ENCODE data around the gene DHDDS. TPM values are rescaled to one million over a fixed set of nuclear protein-coding genes. Genes with fewer than 3 reads are reported as not detected.

Gene DHDDS
- total and polyA plus RNA-seq, 2 of the 13 experiments (the other 11 are each of a cell fraction or from before 2014, with no cell fraction given) = 18.9 to 28.3 TPM

DNA sequence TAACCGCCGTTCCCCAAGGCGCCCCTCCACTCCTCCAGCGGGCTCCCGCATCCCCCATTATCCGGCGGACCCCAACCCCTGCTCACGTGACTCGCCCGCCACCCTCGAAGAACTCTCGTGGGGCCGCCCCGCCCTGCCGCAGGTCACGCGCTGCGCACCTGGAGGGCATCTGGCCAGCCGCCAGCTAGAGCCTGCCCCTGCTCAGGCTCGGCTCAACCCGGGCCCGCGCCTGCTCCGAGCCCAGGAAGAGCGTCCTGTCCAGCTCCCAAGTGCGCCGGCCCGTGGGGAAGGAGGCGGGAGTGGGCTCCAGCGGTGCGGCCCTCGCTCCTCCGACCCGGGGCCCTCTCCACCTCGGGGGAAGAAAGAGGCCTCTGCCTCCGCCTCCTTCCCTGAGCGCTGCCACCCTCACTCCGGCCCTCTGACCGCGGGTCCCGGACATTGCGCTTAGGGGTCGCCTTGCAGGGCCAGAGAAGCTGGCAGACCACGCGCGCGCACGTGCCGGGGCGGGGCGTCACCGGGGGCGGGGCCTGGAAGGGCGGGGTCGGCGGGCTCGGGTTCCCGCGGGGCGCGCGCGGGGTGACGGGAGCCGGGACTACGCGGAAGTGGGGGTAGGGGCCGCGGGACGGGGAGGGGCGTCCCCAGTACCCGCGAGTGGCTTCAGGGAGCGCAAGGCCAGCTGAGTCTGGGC lies 68.5 kb downstream of the DHDDS start (continued):
- TF ChIP-seq, protein P1, sequence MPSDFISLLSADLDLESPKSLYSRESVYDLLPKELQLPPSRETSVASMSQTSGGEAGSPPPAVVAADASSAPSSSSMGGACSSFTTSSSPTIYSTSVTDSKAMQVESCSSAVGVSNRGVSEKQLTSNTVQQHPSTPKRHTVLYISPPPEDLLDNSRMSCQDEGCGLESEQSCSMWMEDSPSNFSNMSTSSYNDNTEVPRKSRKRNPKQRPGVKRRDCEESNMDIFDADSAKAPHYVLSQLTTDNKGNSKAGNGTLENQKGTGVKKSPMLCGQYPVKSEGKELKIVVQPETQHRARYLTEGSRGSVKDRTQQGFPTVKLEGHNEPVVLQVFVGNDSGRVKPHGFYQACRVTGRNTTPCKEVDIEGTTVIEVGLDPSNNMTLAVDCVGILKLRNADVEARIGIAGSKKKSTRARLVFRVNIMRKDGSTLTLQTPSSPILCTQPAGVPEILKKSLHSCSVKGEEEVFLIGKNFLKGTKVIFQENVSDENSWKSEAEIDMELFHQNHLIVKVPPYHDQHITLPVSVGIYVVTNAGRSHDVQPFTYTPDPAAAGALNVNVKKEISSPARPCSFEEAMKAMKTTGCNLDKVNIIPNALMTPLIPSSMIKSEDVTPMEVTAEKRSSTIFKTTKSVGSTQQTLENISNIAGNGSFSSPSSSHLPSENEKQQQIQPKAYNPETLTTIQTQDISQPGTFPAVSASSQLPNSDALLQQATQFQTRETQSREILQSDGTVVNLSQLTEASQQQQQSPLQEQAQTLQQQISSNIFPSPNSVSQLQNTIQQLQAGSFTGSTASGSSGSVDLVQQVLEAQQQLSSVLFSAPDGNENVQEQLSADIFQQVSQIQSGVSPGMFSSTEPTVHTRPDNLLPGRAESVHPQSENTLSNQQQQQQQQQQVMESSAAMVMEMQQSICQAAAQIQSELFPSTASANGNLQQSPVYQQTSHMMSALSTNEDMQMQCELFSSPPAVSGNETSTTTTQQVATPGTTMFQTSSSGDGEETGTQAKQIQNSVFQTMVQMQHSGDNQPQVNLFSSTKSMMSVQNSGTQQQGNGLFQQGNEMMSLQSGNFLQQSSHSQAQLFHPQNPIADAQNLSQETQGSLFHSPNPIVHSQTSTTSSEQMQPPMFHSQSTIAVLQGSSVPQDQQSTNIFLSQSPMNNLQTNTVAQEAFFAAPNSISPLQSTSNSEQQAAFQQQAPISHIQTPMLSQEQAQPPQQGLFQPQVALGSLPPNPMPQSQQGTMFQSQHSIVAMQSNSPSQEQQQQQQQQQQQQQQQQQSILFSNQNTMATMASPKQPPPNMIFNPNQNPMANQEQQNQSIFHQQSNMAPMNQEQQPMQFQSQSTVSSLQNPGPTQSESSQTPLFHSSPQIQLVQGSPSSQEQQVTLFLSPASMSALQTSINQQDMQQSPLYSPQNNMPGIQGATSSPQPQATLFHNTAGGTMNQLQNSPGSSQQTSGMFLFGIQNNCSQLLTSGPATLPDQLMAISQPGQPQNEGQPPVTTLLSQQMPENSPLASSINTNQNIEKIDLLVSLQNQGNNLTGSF (CRISPR knock-in tag; IDR thresholded peaks at IDR 0.05) = no peak
- TF ChIP-seq ZNF652 (CRISPR knock-in tag; IDR thresholded peaks at IDR 0.05; ENCODE audit: borderline replicate concordance, low read depth) (no peak), ZNF530 (CRISPR knock-in tag; IDR thresholded peaks at IDR 0.05; ENCODE audit: low read depth) (no peak), NCOR1 (IDR thresholded peaks at IDR 0.05; ENCODE audit: borderline replicate concordance, low read length) (peak; percentile 44; the same call in 1 of the 2 replicates), KDM3A (CRISPR knock-in tag; IDR thresholded peaks at IDR 0.05; ENCODE audit: low read depth) (peak; percentile 89; the same call in 1 of the 2 replicates), HOXD1 (CRISPR knock-in tag; IDR thresholded peaks at IDR 0.05) (no peak), RNF2 (conservative IDR thresholded peaks at IDR 0.05; ENCODE audit: low read depth) (peak; percentile 76; the same call in 1 of the 2 replicates), ZNF282 (IDR thresholded peaks at IDR 0.05; ENCODE audit: partially characterized antibody) (no peak), ZNF331 (CRISPR knock-in tag; IDR thresholded peaks at IDR 0.05) (0 out of 2 replicates have a peak, but pooled peaks have one; percentile 13), TOE1 (CRISPR knock-in tag; IDR thresholded peaks at IDR 0.05) (no peak), ZNF749 (CRISPR knock-in tag; IDR thresholded peaks at IDR 0.05; ENCODE audit: borderline replicate concordance) (peak; percentile 94), SRSF4 (IDR thresholded peaks at IDR 0.05; ENCODE audit: low read depth, low read length, poor library complexity, severe bottlenecking) (no peak), CBX5 (CRISPR knock-in tag; IDR thresholded peaks at IDR 0.05; ENCODE audit: borderline replicate concordance) (no peak)
- TF ChIP-seq, protein P2, sequence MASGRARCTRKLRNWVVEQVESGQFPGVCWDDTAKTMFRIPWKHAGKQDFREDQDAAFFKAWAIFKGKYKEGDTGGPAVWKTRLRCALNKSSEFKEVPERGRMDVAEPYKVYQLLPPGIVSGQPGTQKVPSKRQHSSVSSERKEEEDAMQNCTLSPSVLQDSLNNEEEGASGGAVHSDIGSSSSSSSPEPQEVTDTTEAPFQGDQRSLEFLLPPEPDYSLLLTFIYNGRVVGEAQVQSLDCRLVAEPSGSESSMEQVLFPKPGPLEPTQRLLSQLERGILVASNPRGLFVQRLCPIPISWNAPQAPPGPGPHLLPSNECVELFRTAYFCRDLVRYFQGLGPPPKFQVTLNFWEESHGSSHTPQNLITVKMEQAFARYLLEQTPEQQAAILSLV (CRISPR knock-in tag; IDR thresholded peaks at IDR 0.05; ENCODE audit: borderline replicate concordance) = peak; percentile 78; the same call in 1 of the 2 replicates
- TF ChIP-seq, protein P3, sequence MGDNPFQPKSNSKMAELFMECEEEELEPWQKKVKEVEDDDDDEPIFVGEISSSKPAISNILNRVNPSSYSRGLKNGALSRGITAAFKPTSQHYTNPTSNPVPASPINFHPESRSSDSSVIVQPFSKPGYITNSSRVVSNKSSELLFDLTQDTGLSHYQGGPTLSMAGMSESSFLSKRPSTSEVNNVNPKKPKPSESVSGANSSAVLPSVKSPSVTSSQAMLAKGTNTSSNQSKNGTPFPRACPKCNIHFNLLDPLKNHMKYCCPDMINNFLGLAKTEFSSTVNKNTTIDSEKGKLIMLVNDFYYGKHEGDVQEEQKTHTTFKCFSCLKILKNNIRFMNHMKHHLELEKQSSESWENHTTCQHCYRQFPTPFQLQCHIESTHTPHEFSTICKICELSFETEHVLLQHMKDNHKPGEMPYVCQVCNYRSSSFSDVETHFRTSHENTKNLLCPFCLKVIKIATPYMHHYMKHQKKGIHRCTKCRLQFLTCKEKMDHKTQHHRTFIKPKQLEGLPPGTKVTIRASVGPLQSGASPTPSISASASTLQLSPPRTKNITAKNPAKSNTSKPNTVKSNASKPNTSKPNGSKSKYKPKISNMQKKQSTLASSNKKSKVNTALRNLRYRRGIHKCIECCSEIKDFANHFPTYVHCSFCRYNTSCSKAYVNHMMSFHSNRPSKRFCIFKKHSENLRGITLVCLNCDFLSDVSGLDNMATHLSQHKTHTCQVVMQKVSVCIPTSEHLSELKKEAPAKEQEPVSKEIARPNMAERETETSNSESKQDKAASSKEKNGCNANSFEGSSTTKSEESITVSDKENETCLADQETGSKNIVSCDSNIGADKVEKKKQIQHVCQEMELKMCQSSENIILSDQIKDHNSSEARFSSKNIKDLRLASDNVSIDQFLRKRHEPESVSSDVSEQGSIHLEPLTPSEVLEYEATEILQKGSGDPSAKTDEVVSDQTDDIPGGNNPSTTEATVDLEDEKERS (CRISPR knock-in tag; IDR thresholded peaks at IDR 0.05) = no peak
- TF ChIP-seq, protein P4, sequence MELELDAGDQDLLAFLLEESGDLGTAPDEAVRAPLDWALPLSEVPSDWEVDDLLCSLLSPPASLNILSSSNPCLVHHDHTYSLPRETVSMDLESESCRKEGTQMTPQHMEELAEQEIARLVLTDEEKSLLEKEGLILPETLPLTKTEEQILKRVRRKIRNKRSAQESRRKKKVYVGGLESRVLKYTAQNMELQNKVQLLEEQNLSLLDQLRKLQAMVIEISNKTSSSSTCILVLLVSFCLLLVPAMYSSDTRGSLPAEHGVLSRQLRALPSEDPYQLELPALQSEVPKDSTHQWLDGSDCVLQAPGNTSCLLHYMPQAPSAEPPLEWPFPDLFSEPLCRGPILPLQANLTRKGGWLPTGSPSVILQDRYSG (CRISPR knock-in tag; IDR thresholded peaks at IDR 0.05) = no peak
- TF ChIP-seq, protein P5, sequence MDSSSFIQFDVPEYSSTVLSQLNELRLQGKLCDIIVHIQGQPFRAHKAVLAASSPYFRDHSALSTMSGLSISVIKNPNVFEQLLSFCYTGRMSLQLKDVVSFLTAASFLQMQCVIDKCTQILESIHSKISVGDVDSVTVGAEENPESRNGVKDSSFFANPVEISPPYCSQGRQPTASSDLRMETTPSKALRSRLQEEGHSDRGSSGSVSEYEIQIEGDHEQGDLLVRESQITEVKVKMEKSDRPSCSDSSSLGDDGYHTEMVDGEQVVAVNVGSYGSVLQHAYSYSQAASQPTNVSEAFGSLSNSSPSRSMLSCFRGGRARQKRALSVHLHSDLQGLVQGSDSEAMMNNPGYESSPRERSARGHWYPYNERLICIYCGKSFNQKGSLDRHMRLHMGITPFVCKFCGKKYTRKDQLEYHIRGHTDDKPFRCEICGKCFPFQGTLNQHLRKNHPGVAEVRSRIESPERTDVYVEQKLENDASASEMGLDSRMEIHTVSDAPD (CRISPR knock-in tag; IDR thresholded peaks at IDR 0.05) = no peak
